Measurements from ENCODE around the gene CD74.
"Not testable (repeated sequence)": the region's sequence is repeated elsewhere in the genome, so short reads cannot be mapped to it uniquely, and the experiment has no call there.

The CD74 gene

DNA sequence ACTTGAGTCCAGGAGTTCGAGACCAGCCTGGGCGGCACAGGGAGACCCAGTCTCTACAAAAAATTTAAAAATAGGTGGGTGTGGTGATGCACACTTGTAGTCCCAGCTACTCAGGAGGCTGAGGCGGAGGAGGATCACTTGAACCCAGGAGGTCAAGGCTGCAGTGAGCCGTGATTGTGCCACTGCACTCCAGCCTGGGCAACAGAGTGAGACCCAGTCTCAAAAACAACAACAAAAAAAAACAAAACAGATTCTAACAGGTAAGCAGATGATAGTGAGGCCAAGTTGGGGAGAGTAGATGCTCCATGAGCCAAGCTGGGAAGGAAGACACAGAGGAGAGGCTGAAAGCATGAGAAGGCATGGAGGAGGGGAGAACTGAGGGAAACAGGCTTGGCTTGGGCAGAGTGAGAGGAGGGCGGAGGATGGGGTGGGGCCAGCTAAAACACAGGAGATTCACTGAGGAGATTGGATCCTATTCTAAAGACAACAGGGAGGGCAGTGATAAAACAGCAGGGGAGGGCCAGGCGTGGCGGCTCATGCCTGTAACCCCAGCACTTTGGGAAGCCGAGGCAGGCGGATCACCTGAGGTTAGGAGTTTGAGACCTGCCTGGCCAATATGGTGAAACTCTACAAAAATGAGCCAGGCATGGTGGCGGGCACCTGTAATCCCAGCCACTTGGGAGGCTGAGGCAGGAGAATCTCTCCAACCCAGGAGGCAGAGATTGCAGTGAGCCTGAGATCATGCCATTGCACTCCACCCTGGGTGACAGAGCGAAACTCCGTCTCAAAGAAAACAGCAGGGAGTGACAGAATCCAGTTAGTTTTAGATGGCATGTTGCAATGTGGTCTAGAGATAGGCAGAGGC lies 28.5 kb upstream of the CD74 start:
- H3K4me2 ChIP-seq (ENCODE audit: low read length), result no peak overlapping the region
- peaks cover 31% of the 10 kb centered on the region for H3K36me3 ChIP-seq (ENCODE audit: insufficient read depth, low read length)
- no peaks in the 10 kb centered on the region for H3K9me3 ChIP-seq (replicated peaks; ENCODE audit: low read length)
- H3K4me1 ChIP-seq (ENCODE audit: control insufficient read depth, insufficient read depth, low read length), result peaks cover 6% of the 10 kb centered on the region
- H3K27me3 ChIP-seq (ENCODE audit: control insufficient read depth, insufficient read depth, low read length), result no peaks in the 10 kb centered on the region
- H3K4me3 ChIP-seq (ENCODE audit: low read length), result no peak overlapping the region
- H3K9ac ChIP-seq (ENCODE audit: low read depth, low read length), result no peak overlapping the region

DNA sequence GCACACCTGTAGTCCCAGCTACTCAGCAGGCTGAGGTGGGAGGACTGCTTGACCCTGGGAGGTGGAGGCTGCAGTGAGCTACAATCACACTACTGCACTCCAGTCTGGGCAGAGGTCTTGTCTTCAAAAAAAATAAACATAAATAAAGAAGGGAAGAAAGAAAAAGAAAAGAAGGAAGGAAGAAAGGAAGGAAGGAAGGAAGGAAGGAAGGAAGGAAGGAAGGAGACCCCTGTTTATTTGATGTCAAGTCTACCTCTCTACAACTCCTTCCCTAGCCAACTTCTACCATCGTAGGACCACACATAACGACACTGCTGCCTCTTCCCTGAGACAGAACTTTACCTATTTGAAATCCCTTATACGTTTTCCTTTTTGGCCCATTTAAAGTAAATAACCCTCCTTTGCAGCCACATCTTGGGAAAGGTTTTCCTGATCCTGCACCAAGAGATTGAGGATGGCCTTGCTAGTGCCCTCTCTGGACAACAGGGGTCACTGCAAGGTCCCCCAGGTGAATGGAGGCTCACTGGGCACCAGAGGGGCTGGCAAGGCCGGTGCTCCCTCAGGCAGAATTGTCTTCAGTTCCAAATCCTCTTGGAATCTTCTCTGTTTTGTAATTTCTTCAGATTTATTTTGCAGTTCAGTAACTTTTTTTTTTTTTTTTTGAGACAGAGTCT lies 26.3 kb upstream of the CD74 start:
- H3K9me3 ChIP-seq (replicated peaks; ENCODE audit: low read length), result no peaks in the 10 kb centered on the region
- no peak overlapping the region for H3K4me2 ChIP-seq (ENCODE audit: low read length)
- peaks cover 3% of the 10 kb centered on the region for H3K4me1 ChIP-seq (ENCODE audit: control insufficient read depth, insufficient read depth, low read length)
- no peak overlapping the region for H3K4me3 ChIP-seq (ENCODE audit: low read length)
- peaks cover 9% of the 10 kb centered on the region for H3K36me3 ChIP-seq (ENCODE audit: insufficient read depth, low read length)
- H3K9ac ChIP-seq (ENCODE audit: low read depth, low read length), result no peak overlapping the region
- no peaks in the 10 kb centered on the region for H3K27me3 ChIP-seq (ENCODE audit: control insufficient read depth, insufficient read depth, low read length)

DNA sequence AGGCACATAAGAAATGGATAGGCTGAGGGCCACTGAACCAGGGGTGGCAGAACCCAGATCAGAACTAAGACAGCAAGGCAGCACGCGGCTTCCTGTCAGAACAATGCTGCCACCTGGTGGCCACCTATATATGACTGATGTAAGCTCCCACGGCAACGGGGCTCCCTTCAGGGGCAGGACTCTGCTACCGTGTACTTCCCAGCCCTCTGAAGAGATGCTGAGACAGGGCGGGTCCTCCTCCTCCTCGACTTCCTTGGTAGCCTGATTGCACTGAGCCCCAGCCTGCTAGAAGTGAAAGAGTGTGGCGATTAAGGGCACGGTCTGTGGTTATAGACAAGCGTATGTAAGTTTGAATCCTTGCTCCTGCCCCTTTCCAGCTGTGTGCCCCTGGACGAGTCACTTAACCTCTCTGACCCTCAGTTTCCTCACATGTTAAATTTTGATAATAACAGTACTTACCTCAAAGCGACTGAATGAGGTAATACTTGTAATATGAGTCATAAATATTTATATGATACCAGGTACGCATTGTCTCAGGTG lies 23.5 kb upstream of the CD74 start:
- H3K4me2 ChIP-seq (ENCODE audit: low read length), result peak overlapping the region; percentile 43
- H3K36me3 ChIP-seq (ENCODE audit: insufficient read depth, low read length), result no peaks in the 10 kb centered on the region
- H3K9me3 ChIP-seq (replicated peaks; ENCODE audit: low read length), result no peaks in the 10 kb centered on the region
- H3K4me3 ChIP-seq (ENCODE audit: low read length), result no peak overlapping the region
- no peaks in the 10 kb centered on the region for H3K27me3 ChIP-seq (ENCODE audit: control insufficient read depth, insufficient read depth, low read length)
- no peak overlapping the region for H3K9ac ChIP-seq (ENCODE audit: low read depth, low read length)
- H3K4me1 ChIP-seq (ENCODE audit: control insufficient read depth, insufficient read depth, low read length), result peaks cover 3% of the 10 kb centered on the region

DNA sequence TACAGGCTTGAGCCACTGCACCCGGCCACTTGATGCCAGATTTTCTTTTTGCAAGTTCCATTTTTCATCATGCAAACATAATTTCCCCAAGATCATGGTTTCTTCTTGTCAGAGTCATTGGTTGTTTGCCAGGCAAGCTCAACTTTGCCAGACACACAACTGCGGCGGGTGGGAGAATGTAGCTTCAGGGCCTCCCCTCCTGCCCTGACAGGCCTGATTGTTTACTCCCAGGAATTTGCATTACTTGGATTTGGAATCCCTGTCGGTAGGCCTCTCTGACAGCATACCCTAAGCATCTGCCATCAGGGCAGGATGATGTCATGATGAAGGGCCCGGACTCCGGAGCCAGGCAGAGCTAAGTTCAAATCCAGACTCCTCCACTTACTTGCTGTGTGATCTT lies 21.8 kb upstream of the CD74 start:
- H3K36me3 ChIP-seq (ENCODE audit: insufficient read depth, low read length), result no peaks in the 10 kb centered on the region
- H3K4me3 ChIP-seq (ENCODE audit: low read length), result no peak overlapping the region
- no peak overlapping the region for H3K9ac ChIP-seq (ENCODE audit: low read depth, low read length)
- no peaks in the 10 kb centered on the region for H3K9me3 ChIP-seq (replicated peaks; ENCODE audit: low read length)
- no peaks in the 10 kb centered on the region for H3K27me3 ChIP-seq (ENCODE audit: control insufficient read depth, insufficient read depth, low read length)
- H3K4me2 ChIP-seq (ENCODE audit: low read length), result no peak overlapping the region
- peaks cover 3% of the 10 kb centered on the region for H3K4me1 ChIP-seq (ENCODE audit: control insufficient read depth, insufficient read depth, low read length)

DNA sequence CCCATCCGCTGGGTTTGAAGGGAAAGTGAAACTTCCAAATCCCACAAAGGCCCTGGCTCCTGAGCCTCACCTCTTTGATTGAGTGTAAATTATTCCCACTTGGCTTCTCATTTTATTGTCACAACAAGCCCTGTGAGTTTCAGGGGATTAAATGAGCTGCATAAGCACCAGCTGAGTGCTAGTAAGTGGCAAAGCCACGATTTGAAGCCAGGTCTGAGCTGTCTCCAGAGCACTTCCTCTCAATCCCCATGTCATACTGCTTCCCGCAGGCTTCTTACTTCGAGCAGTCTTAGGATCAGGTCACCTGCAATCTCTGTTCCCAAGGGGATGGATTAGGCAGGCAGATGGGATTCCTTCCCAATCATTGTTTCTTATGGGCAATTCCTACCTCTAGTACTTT lies 18.9 kb upstream of the CD74 start:
- Histone ChIP-seq H3K4me3 (ENCODE audit: low read length) (no peak overlapping the region), H3K4me2 (ENCODE audit: low read length) (no peak overlapping the region), H3K9me3 (replicated peaks; ENCODE audit: low read length) (no peaks in the 10 kb centered on the region), H3K27me3 (ENCODE audit: control insufficient read depth, insufficient read depth, low read length) (no peaks in the 10 kb centered on the region), H3K36me3 (ENCODE audit: insufficient read depth, low read length) (no peaks in the 10 kb centered on the region), H3K4me1 (ENCODE audit: control insufficient read depth, insufficient read depth, low read length) (peaks cover 12% of the 10 kb centered on the region), H3K9ac (ENCODE audit: low read depth, low read length) (no peak overlapping the region)

DNA sequence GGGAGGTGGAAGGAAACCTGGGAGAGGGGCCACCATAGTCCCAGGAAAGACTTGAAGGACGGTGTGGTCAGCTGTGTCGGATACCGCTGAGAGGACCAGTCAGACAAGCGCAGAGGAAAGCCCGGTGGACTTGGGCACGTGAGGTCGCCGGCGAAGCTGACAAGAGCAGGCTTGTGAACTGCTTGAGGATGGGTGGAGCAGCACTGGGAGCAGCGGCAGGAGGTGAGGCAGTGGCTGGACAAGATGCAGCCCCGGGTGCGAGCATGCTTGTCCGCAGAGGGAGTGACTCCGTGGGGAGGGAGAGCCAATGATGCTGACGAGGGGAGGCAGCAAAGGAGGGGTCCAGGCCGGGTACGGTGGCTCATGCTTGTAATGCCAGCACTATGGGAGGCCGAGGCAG lies 18.3 kb upstream of the CD74 start:
- peaks cover 9% of the 10 kb centered on the region for H3K4me1 ChIP-seq (ENCODE audit: control insufficient read depth, insufficient read depth, low read length)

DNA sequence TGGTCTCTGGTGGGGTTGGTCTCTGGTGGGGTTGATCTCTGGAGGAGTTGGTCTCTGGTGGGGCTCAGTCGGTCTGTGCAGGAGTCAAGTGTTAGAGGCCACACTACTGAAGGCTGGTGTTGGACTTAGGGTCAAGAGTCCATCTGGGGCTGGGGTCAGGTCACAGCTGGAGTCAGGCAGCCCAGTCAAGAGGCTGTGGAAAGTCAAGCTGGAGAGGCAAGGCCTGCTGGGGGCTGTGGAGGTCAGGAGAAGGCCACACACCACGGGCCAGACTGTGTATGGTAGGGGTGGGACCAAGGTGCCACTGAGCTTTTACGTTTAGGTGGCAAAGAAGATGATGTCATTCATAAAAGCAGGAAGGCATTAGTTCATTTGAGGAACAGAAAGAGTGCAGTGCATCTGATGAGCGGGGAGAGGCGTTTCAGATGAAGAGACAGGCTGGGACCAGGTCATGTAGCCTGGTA lies 16.7 kb upstream of the CD74 start:
- H3K36me3 ChIP-seq (ENCODE audit: insufficient read depth, low read length), result no peaks in the 10 kb centered on the region
- H3K9me3 ChIP-seq (replicated peaks; ENCODE audit: low read length), result no peaks in the 10 kb centered on the region
- H3K4me2 ChIP-seq (ENCODE audit: low read length), result no peak overlapping the region
- H3K4me1 ChIP-seq (ENCODE audit: control insufficient read depth, insufficient read depth, low read length), result peaks cover 9% of the 10 kb centered on the region
- H3K9ac ChIP-seq (ENCODE audit: low read depth, low read length), result no peak overlapping the region
- H3K4me3 ChIP-seq (ENCODE audit: low read length), result no peak overlapping the region
- no peaks in the 10 kb centered on the region for H3K27me3 ChIP-seq (ENCODE audit: control insufficient read depth, insufficient read depth, low read length)

More for the DNA sequence above, 18.3 kb upstream of the CD74 start:
- no peaks in the 10 kb centered on the region for H3K9me3 ChIP-seq (replicated peaks; ENCODE audit: low read length)
- H3K4me3 ChIP-seq (ENCODE audit: low read length), result no peak overlapping the region
- H3K9ac ChIP-seq (ENCODE audit: low read depth, low read length), result no peak overlapping the region
- H3K36me3 ChIP-seq (ENCODE audit: insufficient read depth, low read length), result no peaks in the 10 kb centered on the region
- H3K27me3 ChIP-seq (ENCODE audit: control insufficient read depth, insufficient read depth, low read length), result no peaks in the 10 kb centered on the region
- no peak overlapping the region for H3K4me2 ChIP-seq (ENCODE audit: low read length)

DNA sequence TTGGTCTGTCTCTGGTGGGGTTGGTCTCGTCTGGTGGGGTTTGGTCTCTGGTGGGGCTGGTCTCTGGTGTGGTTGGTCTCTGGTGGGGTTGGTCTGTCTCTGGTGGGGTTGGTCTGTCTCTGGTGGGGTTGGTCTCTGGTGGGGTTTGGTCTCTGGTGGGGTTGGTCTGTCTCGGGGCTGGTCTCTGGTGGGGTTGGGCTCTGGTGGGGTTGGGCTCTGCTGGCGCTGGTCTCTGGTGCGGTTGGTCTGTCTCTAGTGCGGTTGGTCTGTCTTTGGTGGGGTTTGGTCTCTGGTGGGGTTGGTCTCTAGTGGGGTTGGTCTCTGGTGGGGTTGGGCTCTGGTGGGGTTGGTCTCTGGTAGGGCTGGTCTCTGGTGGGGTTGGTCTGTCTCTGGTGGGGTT lies 16.3 kb upstream of the CD74 start:
- Histone ChIP-seq H3K27me3 (ENCODE audit: control insufficient read depth, insufficient read depth, low read length) (no peaks in the 10 kb centered on the region), H3K9me3 (replicated peaks; ENCODE audit: low read length) (no peaks in the 10 kb centered on the region), H3K4me1 (ENCODE audit: control insufficient read depth, insufficient read depth, low read length) (peaks cover 9% of the 10 kb centered on the region), H3K9ac (ENCODE audit: low read depth, low read length) (no peak overlapping the region), H3K4me3 (ENCODE audit: low read length) (no peak overlapping the region), H3K4me2 (ENCODE audit: low read length) (no peak overlapping the region), H3K36me3 (ENCODE audit: insufficient read depth, low read length) (no peaks in the 10 kb centered on the region)

DNA sequence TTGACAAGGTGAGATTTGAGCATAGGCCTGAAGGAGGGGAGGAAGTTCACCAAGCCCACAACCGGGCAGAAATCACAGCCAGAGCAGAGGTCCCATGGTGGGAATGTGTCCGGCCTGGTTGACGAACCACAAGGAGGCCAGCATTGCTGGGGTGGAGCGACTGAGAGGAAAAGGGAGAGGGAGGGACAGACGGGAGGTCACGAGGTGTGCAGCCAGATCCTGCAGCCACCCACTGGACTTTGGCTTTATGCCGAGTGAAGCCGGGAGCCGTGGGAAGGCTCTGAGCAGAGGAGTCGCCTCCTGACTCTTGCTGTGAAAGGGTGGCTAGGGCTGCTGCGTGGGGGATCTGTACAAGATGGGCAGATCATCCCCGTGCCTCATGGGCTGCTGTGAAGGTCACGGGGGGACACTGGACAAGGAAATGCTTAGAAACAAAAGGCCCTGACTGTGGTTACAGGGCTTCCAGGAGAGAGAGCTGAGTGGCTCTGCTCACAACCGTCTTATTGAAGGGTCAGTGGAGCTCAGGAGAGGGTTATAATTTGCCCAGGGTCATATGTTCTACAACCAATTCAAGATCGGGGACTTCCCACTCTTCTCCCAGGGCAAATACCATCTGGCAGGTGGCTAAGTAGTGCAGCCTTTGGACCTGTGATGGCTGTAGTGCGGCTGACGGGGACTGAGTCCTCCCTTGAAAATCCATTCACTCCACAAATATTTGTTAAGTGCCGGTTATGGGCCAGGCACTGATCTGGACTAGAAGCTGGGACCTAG lies 15.6 kb upstream of the CD74 start:
- Histone ChIP-seq H3K36me3 (ENCODE audit: insufficient read depth, low read length) (no peaks in the 10 kb centered on the region), H3K4me3 (ENCODE audit: low read length) (no peak overlapping the region), H3K9ac (ENCODE audit: low read depth, low read length) (no peak overlapping the region), H3K4me2 (ENCODE audit: low read length) (peak overlapping the region; percentile 4), H3K9me3 (replicated peaks; ENCODE audit: low read length) (no peaks in the 10 kb centered on the region), H3K4me1 (ENCODE audit: control insufficient read depth, insufficient read depth, low read length) (peaks cover 9% of the 10 kb centered on the region), H3K27me3 (ENCODE audit: control insufficient read depth, insufficient read depth, low read length) (peaks cover 4% of the 10 kb centered on the region)

DNA sequence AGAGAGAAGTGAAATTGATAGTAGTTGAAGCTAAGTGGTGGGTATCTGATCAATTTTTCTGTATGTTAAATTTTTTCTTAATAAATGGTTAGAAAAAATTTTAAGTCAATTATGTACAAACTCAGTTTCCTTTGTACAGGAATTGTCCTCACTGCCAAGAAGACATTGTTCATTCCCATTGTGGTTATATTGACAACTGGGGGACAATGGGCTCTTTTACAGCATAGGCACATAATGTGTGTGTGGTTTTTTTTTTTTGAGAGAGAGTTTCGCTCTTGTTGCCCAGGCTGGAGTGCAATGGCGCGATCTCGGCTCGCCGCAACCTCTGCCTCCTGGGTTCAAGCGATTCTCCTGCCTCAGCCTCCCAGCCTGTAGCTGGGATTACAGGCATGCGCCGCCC lies 13.5 kb upstream of the CD74 start:
- not testable (repeated sequence) for H3K4me2 ChIP-seq (ENCODE audit: low read length); H3K4me1 ChIP-seq (ENCODE audit: control insufficient read depth, insufficient read depth, low read length); H3K36me3 ChIP-seq (ENCODE audit: insufficient read depth, low read length); H3K9me3 ChIP-seq (replicated peaks; ENCODE audit: low read length); H3K27me3 ChIP-seq (ENCODE audit: control insufficient read depth, insufficient read depth, low read length); H3K4me3 ChIP-seq (ENCODE audit: low read length); H3K9ac ChIP-seq (ENCODE audit: low read depth, low read length)

DNA sequence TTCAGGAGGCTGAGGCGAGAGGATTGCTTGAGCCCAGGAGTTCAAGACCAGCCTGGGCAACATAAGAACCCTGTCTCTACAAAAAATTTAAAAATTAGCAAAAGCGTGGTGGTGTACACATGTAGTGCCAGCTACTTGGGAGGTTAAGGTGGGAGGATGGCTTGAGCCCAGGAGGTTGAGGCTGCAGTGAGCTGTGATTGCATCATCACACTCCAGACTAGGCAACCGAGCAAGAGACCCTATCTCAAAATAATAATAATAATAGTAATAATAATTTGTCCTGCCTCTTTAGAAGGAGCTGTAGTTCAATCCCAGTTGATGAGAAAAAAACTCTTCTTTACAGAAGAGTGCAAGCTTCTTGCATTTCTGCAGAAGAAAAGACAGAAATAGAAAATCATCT lies 10.0 kb upstream of the CD74 start:
- Histone ChIP-seq H3K36me3 (ENCODE audit: insufficient read depth, low read length) (no peaks in the 10 kb centered on the region), H3K4me3 (ENCODE audit: low read length) (no peak overlapping the region)

More for the DNA sequence above, 10.0 kb upstream of the CD74 start:
- Histone ChIP-seq H3K9me3 (replicated peaks; ENCODE audit: low read length) (no peaks in the 10 kb centered on the region), H3K4me2 (ENCODE audit: low read length) (no peak overlapping the region), H3K9ac (ENCODE audit: low read depth, low read length) (no peak overlapping the region), H3K4me1 (ENCODE audit: control insufficient read depth, insufficient read depth, low read length) (no peaks in the 10 kb centered on the region), H3K27me3 (ENCODE audit: control insufficient read depth, insufficient read depth, low read length) (peaks cover 11% of the 10 kb centered on the region)

Measured in skeletal muscle satellite cell (primary cell).